HepG2 (cell line): Measurements from ENCODE around the gene ADAM22. TPM values are rescaled to one million over a fixed set of nuclear protein-coding genes. Genes with fewer than 3 reads are reported as not detected.

Experiments used
- ATAC-seq: fragments of 200-7000 bp; cut with Tn5 transposase; 3 replicates; pipeline ENCODE4 v1.9.1; 2020; ENCODE audit warnings: mild to moderate bottlenecking, moderate library complexity
- BruUV-seq: library from RNA; stranded (reverse); fragments of 400-500 nt; replicated peaks from 2 replicates; lab custom pipeline; 2021; lab: Mats Ljungman, UMichigan
- CTCF ChIA-PET: fragments of 300-600 bp; formaldehyde crosslinking; extraction: SDS; loops from one replicate; lab custom pipeline; 2021; ENCODE audit warnings: low total read pairs, inconsistent platforms, low intra/inter-chr PET ratio; lab: Yijun Ruan, JAX
- POLR2A ChIA-PET: fragments of 350-600 bp; sonication (Branson Sonifier 250); formaldehyde crosslinking; loops from one replicate; lab custom pipeline; 2020; ENCODE audit warnings: antibody characterized with exemption, inconsistent platforms; lab: Yijun Ruan, JAX
- DNase-seq: peaks from one replicate; pipeline ENCODE4 v3.0.0-alpha.2; 2015; ENCODE audit warnings: low spot score
- FAIRE-seq: peaks from 3 replicates; lab custom pipeline; 2011; peaks lifted over from hg19 to GRCh38; lab: Jason Lieb, UNC
- H2AFZ ChIP-seq: one replicate; pipeline ENCODE4 v1.6.1; 2011; ENCODE audit warnings: low read length, inconsistent platforms
- H3K27ac ChIP-seq: fragments of 300-600 bp; 3 replicates; pipeline ENCODE4 v1.8.0; 2011; ENCODE audit warnings: mixed run types, mild to moderate bottlenecking, mixed read lengths, low read length, inconsistent platforms; ENCODE audit not compliant: insufficient read depth; ENCODE audit errors: extremely low read length
- H3K27me3 ChIP-seq, 2 experiments: fragments of 200-600 bp in 1 of 2; 2 replicates in 1 of 2; 3 replicates in 1 of 2; pipeline versions ENCODE4 v1.6.0 to v1.8.0; 2011; ENCODE audit warnings: low read length in 2 of 2, mild to moderate bottlenecking in 2 of 2, moderate library complexity in 2 of 2, inconsistent platforms in 1 of 2; ENCODE audit not compliant: insufficient read depth in 2 of 2, control insufficient read depth in 1 of 2
- H3K36me3 ChIP-seq, 2 experiments: fragments of 200-600 bp in 1 of 2; replicated peaks in 1 of 2; 2 replicates in 1 of 2; 3 replicates in 1 of 2; pipeline versions ENCODE4 v1.5.1 to v1.8.0; 2011; ENCODE audit warnings: low read length in 2 of 2, inconsistent platforms in 1 of 2; ENCODE audit not compliant: insufficient read depth in 2 of 2, control insufficient read depth in 1 of 2
- H3K4me1 ChIP-seq: 2 replicates; pipeline ENCODE4 v1.5.1; 2012; ENCODE audit warnings: low read length, inconsistent platforms; ENCODE audit not compliant: insufficient read depth
- H3K4me2 ChIP-seq: 2 replicates; pipeline ENCODE4 v1.6.0; 2011; ENCODE audit warnings: low read depth, low read length, inconsistent platforms
- H3K4me3 ChIP-seq, 3 experiments: fragments of 200-600 bp in 1 of 3; sonication (generic), shearing (Covaris generic) in 1 of 3; replicated peaks in 1 of 3; 2 replicates each; pipeline ENCODE4 v1.5.1; 2011 to 2016; ENCODE audit warnings: low read length in 3 of 3, inconsistent platforms in 2 of 3, low read depth in 2 of 3, mild to moderate bottlenecking in 2 of 3, control low read depth in 1 of 3, mixed read lengths in 1 of 3; ENCODE audit not compliant: insufficient read depth in 1 of 3
- H3K79me2 ChIP-seq: one replicate; pipeline ENCODE4 v1.6.1; 2011; ENCODE audit warnings: low read length, inconsistent platforms; ENCODE audit not compliant: insufficient read depth
- H3K9ac ChIP-seq: 2 replicates; pipeline ENCODE4 v1.6.0; 2011; ENCODE audit warnings: mild to moderate bottlenecking, low read depth, low read length, inconsistent platforms; ENCODE audit not compliant: insufficient read depth
- H3K9me3 ChIP-seq: 2 replicates; pipeline ENCODE4 v1.5.1; 2012; ENCODE audit warnings: mild to moderate bottlenecking, low read length
- H4K20me1 ChIP-seq: 2 replicates; pipeline ENCODE4 v1.6.0; 2011; ENCODE audit warnings: inconsistent platforms, mild to moderate bottlenecking, low read length, moderate library complexity; ENCODE audit not compliant: insufficient read depth
- AGO2 ChIP-seq: fragments of 200-400 bp; formaldehyde crosslinking; optimal IDR thresholded peaks from 2 replicates; pipeline ENCODE3; 2017; ENCODE audit warnings: mild to moderate bottlenecking, low read depth, low read length, moderate library complexity
- BORCS8-MEF2B ChIP-seq: sonication (generic); formaldehyde crosslinking; IDR thresholded peaks from 2 replicates; pipeline ENCODE4 v1.8.0; 2022; ENCODE audit warnings: mild to moderate bottlenecking, missing genetic modification reagents
- CCDC6 ChIP-seq: sonication (generic); formaldehyde crosslinking; IDR thresholded peaks from 2 replicates; pipeline ENCODE4 v1.8.1; 2022; ENCODE audit warnings: mild to moderate bottlenecking, missing genetic modification reagents, moderate library complexity
- CREBL2 ChIP-seq: sonication (generic); formaldehyde crosslinking; IDR thresholded peaks from 2 replicates; pipeline ENCODE4 v1.8.1; 2023; ENCODE audit warnings: missing genetic modification reagents, mild to moderate bottlenecking, borderline replicate concordance
- TBX2 ChIP-seq: sonication (generic); formaldehyde crosslinking; IDR thresholded peaks from 2 replicates; pipeline ENCODE4 v1.5.0; 2020; ENCODE audit warnings: missing genetic modification reagents, mild to moderate bottlenecking, borderline replicate concordance
- TCF7 ChIP-seq: sonication (generic); IDR thresholded peaks from 2 replicates; pipeline ENCODE4 v1.6.1; 2016; ENCODE audit warnings: antibody characterized with exemption, low read depth
- TFDP1 ChIP-seq: IDR thresholded peaks from 2 replicates; pipeline ENCODE4 v1.6.1; 2016; ENCODE audit warnings: missing compliant biosample characterization, missing genetic modification reagents, borderline replicate concordance
- ZBTB7B ChIP-seq: sonication (generic); formaldehyde crosslinking; IDR thresholded peaks from 2 replicates; pipeline ENCODE4 v1.4.0; 2020; ENCODE audit warnings: missing genetic modification reagents
- ZFP36L2 ChIP-seq: sonication (generic); formaldehyde crosslinking; IDR thresholded peaks from 2 replicates; pipeline ENCODE4 v1.4.0; 2020; ENCODE audit warnings: missing genetic modification reagents
- ZNF280B ChIP-seq: sonication (generic); formaldehyde crosslinking; IDR thresholded peaks from 2 replicates; pipeline ENCODE4 v1.5.0; 2020; ENCODE audit warnings: missing genetic modification reagents, mild to moderate bottlenecking, borderline replicate concordance
- ZNF562 ChIP-seq: sonication (generic); formaldehyde crosslinking; IDR thresholded peaks from 2 replicates; pipeline ENCODE4 v1.8.0; 2022; ENCODE audit warnings: missing genetic modification reagents, borderline replicate concordance
- ZNF598 ChIP-seq: sonication (generic); formaldehyde crosslinking; IDR thresholded peaks from 2 replicates; pipeline ENCODE4 v1.5.1; 2020; ENCODE audit warnings: mild to moderate bottlenecking, missing genetic modification reagents, borderline replicate concordance
- ZNF713 ChIP-seq: sonication (generic); formaldehyde crosslinking; IDR thresholded peaks from 2 replicates; pipeline ENCODE4 v1.4.0; 2020; ENCODE audit warnings: mild to moderate bottlenecking, missing genetic modification reagents
- ZNF737 ChIP-seq: sonication (generic); formaldehyde crosslinking; IDR thresholded peaks from 2 replicates; pipeline ENCODE4 v1.5.0; 2020; ENCODE audit warnings: missing genetic modification reagents, mild to moderate bottlenecking, borderline replicate concordance
- WGBS: methylation state at CpG from one replicate; pipeline ENCODE4 v1.1.6; 2017; ENCODE audit warnings: low lambda C conversion rate; 5-methylcytosine and 5-hydroxymethylcytosine counted together
- in situ Hi-C: cut with HindIII; loops from 2 replicates; pipeline ENCODE4 v1.10.0; 2017; ENCODE audit warnings: low pct_unique_long_range_greater_than_20kb; ENCODE audit not compliant: extremely low pct_ligation_motif_present
- intact Hi-C: fragments of 100-400 bp; cut with micrococcal nuclease; formaldehyde crosslinking; loops from one replicate; pipeline ENCODE4 v1.10.0; 2022; ENCODE audit not compliant: unreplicated experiment
- polyA plus RNA-seq, 8 experiments: library from polyadenylated mRNA; depleted of rRNA in 3 of 8; stranded (reverse) in 7 of 8; unstranded in 1 of 8; fragments of >200 nt; fragmentation: Illumina TruSeq in 4 of 8; extraction: Trizol in 4 of 8; gene quantifications; 2 replicates each; pipeline versions ENCODE4 v1.2.1 to v1.2.3, GENCODE V29; 2011 to 2016; ENCODE audit warnings: low read depth in 4 of 8, missing spikeins in 1 of 8, mixed read lengths in 1 of 8; ENCODE audit not compliant: insufficient read depth in 1 of 8
- total RNA-seq, 5 experiments: library from RNA; depleted of rRNA; stranded (reverse); fragments of >200 nt; fragmentation: Illumina TruSeq; extraction: Trizol; gene quantifications; 2 replicates each; pipeline ENCODE4 v1.2.3, GENCODE V29; 2016; ENCODE audit warnings: low read depth in 1 of 5
- TF ChIP-seq, protein P1 (sequence below): sonication (generic); formaldehyde crosslinking; IDR thresholded peaks from 2 replicates; pipeline ENCODE4 v1.8.0; 2022; ENCODE audit warnings: mild to moderate bottlenecking, missing genetic modification reagents, moderate library complexity

The ADAM22 gene
- total and polyA plus RNA-seq, 2 of the 13 experiments (the other 11 are each of a cell fraction or from before 2014, with no cell fraction given) = 1.9 to 6.7 TPM

- no peak for TF ChIP-seq ZNF280B
- TF ChIP-seq AGO2 = no peak
- no peak for TF ChIP-seq TFDP1 (CRISPR knock-in tag)
- TF ChIP-seq ZNF562 (CRISPR knock-in tag) = no peak
- TF ChIP-seq, protein P1, sequence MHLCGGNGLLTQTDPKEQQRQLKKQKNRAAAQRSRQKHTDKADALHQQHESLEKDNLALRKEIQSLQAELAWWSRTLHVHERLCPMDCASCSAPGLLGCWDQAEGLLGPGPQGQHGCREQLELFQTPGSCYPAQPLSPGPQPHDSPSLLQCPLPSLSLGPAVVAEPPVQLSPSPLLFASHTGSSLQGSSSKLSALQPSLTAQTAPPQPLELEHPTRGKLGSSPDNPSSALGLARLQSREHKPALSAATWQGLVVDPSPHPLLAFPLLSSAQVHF (CRISPR knock-in tag) = no peak
- no peak for TF ChIP-seq CREBL2 (CRISPR knock-in tag)
- no peak for TF ChIP-seq CCDC6
- TF ChIP-seq ZFP36L2 (CRISPR knock-in tag) = no peak
- no peak for TF ChIP-seq ZBTB7B
- no peak for TF ChIP-seq TCF7
- no peak for TF ChIP-seq ZNF737 (CRISPR knock-in tag)
- no peak for TF ChIP-seq ZNF713 (CRISPR knock-in tag)
- TF ChIP-seq BORCS8-MEF2B (CRISPR knock-in tag) = no peak
- no peak for TF ChIP-seq TBX2 (CRISPR knock-in tag)
- no peak for TF ChIP-seq ZNF598 (CRISPR knock-in tag)
- 0 out of 2 replicates have a peak, but pooled peaks cover 8% of the 10 kb centered on the region for H3K4me1 ChIP-seq
- intact Hi-C loops = no loop called here
- H3K27ac ChIP-seq = no peak overlapping the region
- WGBS = 57% methylated on average over 1 of the region's 1 CpG
- ChIA-PET CTCF (no interaction called here), POLR2A (no interaction called here)
- H3K9ac ChIP-seq = no peak overlapping the region
- no peak for FAIRE-seq
- no peaks in the 10 kb centered on the region for H3K36me3 ChIP-seq
- H3K9me3 ChIP-seq = no peaks in the 10 kb centered on the region
- no peak overlapping the region for H2AFZ ChIP-seq
- no peak for ATAC-seq
- in situ Hi-C loops = no loop called here
- no peaks in the 10 kb centered on the region for H3K79me2 ChIP-seq
- no TSS peak for BruUV-seq
- H3K27me3 ChIP-seq = no peaks in the 10 kb centered on the region
- H4K20me1 ChIP-seq = no peaks in the 10 kb centered on the region
- no peak overlapping the region for H3K4me3 ChIP-seq
- H3K4me2 ChIP-seq = no peak overlapping the region
- DNase-seq = no peak
Measured at GRCh38 chr7:88116235-88116795, 182.3 kb downstream of the ADAM22 start.
